Osteoblast (primary cell): ENCODE results near the gene WDR54. TPM values are rescaled to one million over a fixed set of nuclear protein-coding genes. Genes with fewer than 3 reads are reported as not detected.
"Not testable (repeated sequence)": the region's sequence is repeated elsewhere in the genome, so short reads cannot be mapped to it uniquely, and the experiment has no call there.

ENCODE experiments used
- DNase-seq: peaks from one replicate; pipeline ENCODE4 v3.0.0; 2011; ENCODE audit warnings: low spot score, mixed read lengths; ENCODE audit not compliant: insufficient read length; ENCODE audit errors: missing footprints
- H2AFZ ChIP-seq: 2 replicates; pipeline ENCODE4 v1.6.0; 2011; ENCODE audit warnings: mild to moderate bottlenecking, low read length
- H3K27ac ChIP-seq: 2 replicates; pipeline ENCODE4 v1.5.1; 2011; ENCODE audit warnings: mild to moderate bottlenecking, low read depth, low read length, moderate library complexity
- H3K27me3 ChIP-seq: 2 replicates; pipeline ENCODE4 v1.6.0; 2012; ENCODE audit warnings: mild to moderate bottlenecking, control low read depth, inconsistent platforms, low read length, moderate library complexity; ENCODE audit not compliant: insufficient read depth
- H3K36me3 ChIP-seq: 2 replicates; pipeline ENCODE4 v1.5.1; 2011; ENCODE audit warnings: mild to moderate bottlenecking, low read length, control low read depth, moderate library complexity; ENCODE audit not compliant: insufficient read depth
- H3K4me1 ChIP-seq: 2 replicates; pipeline ENCODE4 v1.5.1; 2011; ENCODE audit warnings: mild to moderate bottlenecking, low read length, control low read depth, moderate library complexity; ENCODE audit not compliant: insufficient read depth
- H3K4me2 ChIP-seq: 2 replicates; pipeline ENCODE4 v1.6.0; 2011; ENCODE audit warnings: mild to moderate bottlenecking, low read length; ENCODE audit not compliant: insufficient read depth
- H3K4me3 ChIP-seq: fragments of 200-600 bp; sonication (generic); 3 replicates; pipeline ENCODE4 v1.5.1; 2012; ENCODE audit warnings: mild to moderate bottlenecking, low read length, inconsistent platforms; ENCODE audit not compliant: insufficient read depth
- H3K79me2 ChIP-seq: 2 replicates; pipeline ENCODE4 v1.6.0; 2012; ENCODE audit warnings: mild to moderate bottlenecking, low read length, control low read depth, inconsistent platforms; ENCODE audit not compliant: insufficient read depth
- H3K9me3 ChIP-seq: 2 replicates; pipeline ENCODE4 v1.5.1; 2011; ENCODE audit warnings: low read depth, low read length, control low read depth
- H4K20me1 ChIP-seq: 2 replicates; pipeline ENCODE4 v1.6.0; 2012; ENCODE audit warnings: mild to moderate bottlenecking, low read length, control low read depth; ENCODE audit not compliant: insufficient read depth
- total RNA-seq: library from RNA; depleted of rRNA; stranded (reverse); fragments of >200 nt; gene quantifications from 2 replicates; pipeline ENCODE4 v1.2.3, GENCODE V29; 2012
- TF ChIP-seq, protein P1 (sequence below): IDR thresholded peaks from 2 replicates; pipeline ENCODE4 v1.5.1; 2011; ENCODE audit warnings: mild to moderate bottlenecking, low read depth, low read length, moderate library complexity; ENCODE audit errors: extremely low read depth

Gene WDR54
- total RNA-seq, 1 donor: 23.9 TPM

DNA sequence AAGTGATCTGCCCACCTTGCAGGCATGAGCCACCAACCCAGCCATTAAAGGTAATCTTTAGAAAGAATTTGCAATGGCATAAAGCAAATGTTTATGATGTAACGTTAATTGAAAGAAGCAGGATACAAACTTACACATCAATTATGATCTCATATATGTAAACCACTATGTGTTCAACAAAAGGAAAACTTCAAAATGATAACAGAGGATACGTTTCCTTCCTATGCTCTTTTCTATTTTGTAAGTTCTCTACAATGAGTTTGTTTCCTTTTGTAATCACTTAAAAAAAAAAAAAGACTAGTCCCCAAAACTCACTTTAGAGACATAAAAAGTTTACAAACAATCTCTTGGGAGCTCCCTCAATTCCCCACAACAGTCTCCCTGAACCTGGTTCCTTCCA lies 1.5 kb upstream of the WDR54 start:
- Histone ChIP-seq H3K79me2 (no peaks in the 10 kb centered on the region), H3K9me3 (no peaks in the 10 kb centered on the region), H3K4me3 (no peak overlapping the region), H2AFZ (no peak overlapping the region), H3K36me3 (peaks cover under 1% of the 10 kb centered on the region), H3K27me3 (no peaks in the 10 kb centered on the region), H3K27ac (no peak overlapping the region), H3K4me1 (peaks cover 15% of the 10 kb centered on the region), H3K4me2 (no peak overlapping the region), H4K20me1 (no peaks in the 10 kb centered on the region)
- TF ChIP-seq, protein P1, sequence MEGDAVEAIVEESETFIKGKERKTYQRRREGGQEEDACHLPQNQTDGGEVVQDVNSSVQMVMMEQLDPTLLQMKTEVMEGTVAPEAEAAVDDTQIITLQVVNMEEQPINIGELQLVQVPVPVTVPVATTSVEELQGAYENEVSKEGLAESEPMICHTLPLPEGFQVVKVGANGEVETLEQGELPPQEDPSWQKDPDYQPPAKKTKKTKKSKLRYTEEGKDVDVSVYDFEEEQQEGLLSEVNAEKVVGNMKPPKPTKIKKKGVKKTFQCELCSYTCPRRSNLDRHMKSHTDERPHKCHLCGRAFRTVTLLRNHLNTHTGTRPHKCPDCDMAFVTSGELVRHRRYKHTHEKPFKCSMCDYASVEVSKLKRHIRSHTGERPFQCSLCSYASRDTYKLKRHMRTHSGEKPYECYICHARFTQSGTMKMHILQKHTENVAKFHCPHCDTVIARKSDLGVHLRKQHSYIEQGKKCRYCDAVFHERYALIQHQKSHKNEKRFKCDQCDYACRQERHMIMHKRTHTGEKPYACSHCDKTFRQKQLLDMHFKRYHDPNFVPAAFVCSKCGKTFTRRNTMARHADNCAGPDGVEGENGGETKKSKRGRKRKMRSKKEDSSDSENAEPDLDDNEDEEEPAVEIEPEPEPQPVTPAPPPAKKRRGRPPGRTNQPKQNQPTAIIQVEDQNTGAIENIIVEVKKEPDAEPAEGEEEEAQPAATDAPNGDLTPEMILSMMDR: no peak
- no peak for DNase-seq

DNA sequence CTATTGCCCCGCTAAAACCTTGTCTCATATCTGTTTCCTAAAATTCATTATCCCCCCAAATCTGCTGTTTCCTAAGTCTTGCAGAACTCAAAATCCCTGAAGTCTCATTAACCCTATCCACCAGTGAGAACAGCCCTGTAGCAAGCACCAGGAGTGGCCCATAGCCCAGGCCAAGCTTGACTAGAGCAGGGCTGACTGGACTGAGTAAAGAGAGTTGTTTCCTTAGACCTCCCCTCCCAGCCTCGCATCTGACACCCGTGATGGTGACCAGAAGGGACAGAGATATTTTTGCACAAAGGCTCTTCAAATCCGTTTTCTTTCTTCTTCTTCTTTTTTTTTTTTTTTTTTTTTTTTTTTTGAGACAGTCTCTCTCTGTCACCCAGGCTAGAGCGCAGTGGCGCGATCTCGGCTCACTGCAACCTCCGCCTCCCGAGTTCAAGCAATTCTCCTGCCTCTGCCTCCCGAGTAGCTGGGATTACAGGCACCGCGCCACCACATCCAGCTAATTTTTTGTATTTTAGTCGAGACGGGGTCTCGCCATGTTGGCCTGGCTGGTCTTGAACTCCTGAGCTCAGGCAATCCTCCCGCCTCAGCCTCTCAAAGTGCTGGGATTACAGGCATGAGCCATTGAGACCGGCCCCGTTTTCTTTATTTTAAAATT lies 957 bp upstream of the WDR54 start:
- DNase-seq: peak; percentile 8
- not testable (repeated sequence) for H3K79me2 ChIP-seq, H3K27me3 ChIP-seq, H4K20me1 ChIP-seq, H3K36me3 ChIP-seq, H3K9me3 ChIP-seq, H2AFZ ChIP-seq
- peak overlapping the region; percentile 93 for H3K4me3 ChIP-seq
- H3K4me2 ChIP-seq: peak overlapping the region; percentile 99
- H3K27ac ChIP-seq: peak overlapping the region; percentile 65
- peaks cover 13% of the 10 kb centered on the region for H3K4me1 ChIP-seq

DNA sequence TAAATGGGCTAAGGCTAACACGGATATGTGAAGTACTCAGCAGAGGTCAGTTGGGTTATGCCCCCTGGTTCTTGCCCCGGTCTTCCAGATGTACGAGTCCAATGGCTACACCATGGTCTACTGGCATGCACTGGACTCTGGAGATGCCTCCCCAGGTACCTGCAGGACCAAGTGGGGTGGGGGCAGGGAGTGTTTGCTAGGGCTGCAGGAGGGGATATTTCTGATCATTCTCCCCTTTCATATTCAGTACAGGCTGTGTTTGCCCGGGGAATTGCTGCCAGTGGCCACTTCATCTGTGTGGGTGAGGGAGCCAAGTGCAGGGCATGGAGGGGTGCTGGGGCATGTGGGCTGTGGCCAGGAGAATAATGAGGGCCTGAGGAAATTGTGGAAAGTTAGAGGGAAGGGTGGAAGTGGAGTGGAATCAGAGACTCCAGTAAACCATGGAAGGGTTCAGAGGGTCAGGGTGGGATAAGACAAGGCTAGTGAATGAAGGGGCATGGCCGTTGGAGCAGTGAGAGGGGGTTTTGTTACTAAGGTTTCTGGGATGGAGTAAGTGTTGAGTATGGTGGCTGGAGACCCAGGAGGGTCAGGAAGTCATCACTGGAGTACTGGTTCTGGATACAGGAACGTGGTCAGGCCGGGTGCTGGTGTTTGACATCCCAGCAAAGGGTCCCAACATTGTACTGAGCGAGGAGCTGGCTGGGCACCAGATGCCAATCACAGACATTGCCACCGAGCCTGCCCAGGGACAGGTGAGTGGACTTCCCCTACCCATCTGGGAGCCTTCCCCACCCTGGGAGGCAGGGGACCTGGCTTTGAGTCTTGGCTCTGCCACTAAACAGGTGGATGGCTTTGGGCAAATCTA lies 1.9 kb downstream of the WDR54 start:
- H4K20me1 ChIP-seq: peaks cover 2% of the 10 kb centered on the region
- peaks cover 23% of the 10 kb centered on the region for H3K36me3 ChIP-seq
- peaks cover 10% of the 10 kb centered on the region for H3K4me1 ChIP-seq
- no peaks in the 10 kb centered on the region for H3K9me3 ChIP-seq
- no peak overlapping the region for H3K27ac ChIP-seq
- H3K27me3 ChIP-seq: no peaks in the 10 kb centered on the region
- H3K4me2 ChIP-seq: no peak overlapping the region
- H3K79me2 ChIP-seq: no peaks in the 10 kb centered on the region
- peak; percentile 19 for DNase-seq
- TF ChIP-seq, protein P1: no peak
- no peak overlapping the region for H2AFZ ChIP-seq
- H3K4me3 ChIP-seq: no peak overlapping the region

DNA sequence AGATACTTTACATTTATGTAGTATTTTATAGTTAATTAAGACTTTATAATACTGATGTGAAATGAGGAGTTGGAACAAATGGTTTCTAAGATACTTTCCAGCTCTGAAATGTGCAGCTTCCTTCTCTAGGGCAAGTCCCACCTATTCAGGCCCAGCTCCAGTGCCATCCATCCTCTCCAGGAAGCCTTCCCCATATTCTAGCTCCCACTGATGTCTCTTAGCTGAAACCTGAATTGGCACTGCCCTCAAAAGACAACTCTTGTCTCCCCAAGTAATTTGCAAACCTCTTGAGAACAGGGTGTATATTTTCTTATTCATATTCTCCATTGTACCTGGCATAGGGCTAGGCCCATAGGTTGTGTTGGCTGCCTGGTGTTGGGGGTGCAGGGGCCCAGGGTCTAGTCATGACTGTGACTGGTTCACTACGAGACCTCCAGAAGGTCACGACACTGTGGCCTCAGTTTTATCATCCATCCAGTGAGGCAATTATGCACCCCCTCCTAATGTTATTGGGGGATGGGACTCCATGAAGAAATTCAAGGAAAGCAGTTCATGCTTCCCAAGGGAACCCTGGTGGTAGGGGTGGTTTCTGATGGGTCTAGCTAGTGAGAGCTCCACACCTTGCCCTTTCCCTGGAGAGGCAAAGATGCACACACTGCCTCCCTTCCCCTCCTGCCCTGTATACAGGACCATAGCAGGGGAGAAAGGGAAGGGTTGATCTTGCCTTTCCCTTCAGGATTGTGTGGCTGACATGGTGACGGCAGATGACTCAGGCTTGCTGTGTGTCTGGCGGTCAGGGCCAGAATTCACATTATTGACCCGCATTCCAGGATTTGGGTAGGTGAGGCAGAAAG lies 2.8 kb downstream of the WDR54 start:
- peaks cover 32% of the 10 kb centered on the region for H3K36me3 ChIP-seq
- H3K79me2 ChIP-seq: no peaks in the 10 kb centered on the region
- H3K9me3 ChIP-seq: no peaks in the 10 kb centered on the region
- peaks cover 10% of the 10 kb centered on the region for H3K4me1 ChIP-seq
- H4K20me1 ChIP-seq: peaks cover 3% of the 10 kb centered on the region
- H3K27ac ChIP-seq: no peak overlapping the region
- TF ChIP-seq, protein P1: no peak
- H3K4me3 ChIP-seq: no peak overlapping the region
- H2AFZ ChIP-seq: no peak overlapping the region
- peak; percentile 85 for DNase-seq
- no peaks in the 10 kb centered on the region for H3K27me3 ChIP-seq
- no peak overlapping the region for H3K4me2 ChIP-seq
